ENCODE measurements around the gene MITF. TPM values are rescaled to one million over a fixed set of nuclear protein-coding genes. Genes with fewer than 3 reads are reported as not detected.

Gene MITF
- total RNA-seq, 1 donor from 2014 or later: 1.5 TPM

DNA sequence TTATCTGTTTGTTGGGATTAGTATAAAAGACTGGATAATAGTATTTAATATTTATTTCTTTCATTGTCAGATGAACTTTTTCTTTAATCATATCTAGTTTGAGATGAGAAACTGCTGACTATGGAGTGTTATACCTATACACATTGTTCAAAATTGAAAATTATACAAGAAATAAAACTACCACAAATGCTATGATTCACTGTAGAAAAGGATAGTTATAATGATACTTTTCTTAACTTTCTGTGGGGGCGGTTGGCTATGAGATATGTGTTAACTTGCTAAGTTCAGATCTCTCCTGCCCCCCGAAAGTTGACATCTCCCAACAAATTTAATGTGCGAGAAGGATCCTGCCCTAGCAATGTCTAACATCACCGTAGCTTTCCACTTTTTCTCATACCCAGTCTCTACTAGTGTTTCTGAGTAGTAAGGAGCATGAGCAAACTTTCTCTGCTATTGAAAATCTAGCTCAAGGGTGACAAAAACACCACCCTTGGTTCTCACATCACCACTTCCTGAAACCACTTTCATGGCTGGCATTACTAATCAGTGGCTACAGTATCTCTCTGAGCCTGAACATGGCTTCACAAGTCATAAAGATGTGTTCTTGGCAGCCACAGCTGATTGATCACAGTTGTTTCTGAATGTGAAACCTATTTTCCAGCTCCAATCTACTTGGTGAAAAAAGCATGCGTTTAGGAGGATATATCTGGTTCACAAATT is 244.4 kb downstream of the MITF start:
- no peak for DNase-seq

DNA sequence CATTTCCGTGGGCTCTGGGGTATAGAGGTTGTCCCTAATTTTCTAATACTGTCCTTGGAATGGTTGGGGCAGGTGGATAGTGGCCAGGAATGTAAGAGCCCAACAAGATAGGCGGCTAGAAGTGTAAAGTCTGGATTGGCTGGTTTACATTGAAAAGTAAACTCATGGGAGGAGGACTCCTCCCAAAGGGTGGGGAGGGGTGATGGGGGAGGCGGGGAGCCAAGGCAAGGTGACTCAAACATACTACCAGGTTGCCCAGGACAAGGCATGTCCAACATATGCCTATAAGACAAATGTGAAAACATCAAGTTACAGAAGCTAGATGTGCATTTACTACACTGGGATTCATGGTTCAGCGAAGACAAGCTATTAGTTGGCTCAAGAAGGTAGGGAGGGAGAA is 246.0 kb downstream of the MITF start:
- no peak for DNase-seq

DNA sequence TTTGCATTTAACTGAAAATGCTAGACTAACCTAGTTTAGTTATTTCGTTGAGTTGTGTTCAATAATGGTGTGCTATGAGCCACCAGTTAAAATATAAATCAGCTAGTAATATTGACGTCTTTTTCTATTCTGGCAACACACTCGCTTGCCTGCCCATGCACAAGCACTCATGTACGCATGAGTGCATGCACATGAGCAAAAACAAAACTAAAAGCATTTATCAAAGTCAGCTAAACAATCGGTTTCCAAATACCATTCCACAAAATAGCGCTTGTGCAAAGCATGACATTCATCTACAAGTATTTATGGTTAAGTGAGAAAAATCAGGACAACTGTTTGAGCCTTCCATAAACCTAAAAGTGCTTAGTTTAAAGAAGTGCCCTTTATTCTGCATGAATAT is 247.2 kb downstream of the MITF start:
- no peak for DNase-seq

DNA sequence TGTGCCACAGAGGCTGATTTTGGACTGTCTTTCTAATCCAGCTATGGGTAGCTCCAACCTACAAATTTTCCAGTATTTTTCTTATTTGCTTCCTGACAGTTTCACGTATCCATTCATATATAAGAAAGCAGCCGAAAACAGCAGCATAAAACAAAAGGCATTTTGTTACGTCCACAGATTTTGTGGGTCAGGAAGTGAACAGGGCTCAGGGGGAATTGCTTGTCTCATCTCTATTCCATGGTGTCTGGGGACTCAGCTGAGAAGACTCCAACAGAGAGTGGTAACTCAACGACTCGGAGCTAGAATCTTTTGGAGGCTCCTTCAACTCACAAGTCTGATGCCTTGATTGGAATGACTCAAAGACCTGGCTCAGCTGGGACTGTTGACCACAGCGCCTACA is 248.6 kb downstream of the MITF start:
- no peak for DNase-seq

DNA sequence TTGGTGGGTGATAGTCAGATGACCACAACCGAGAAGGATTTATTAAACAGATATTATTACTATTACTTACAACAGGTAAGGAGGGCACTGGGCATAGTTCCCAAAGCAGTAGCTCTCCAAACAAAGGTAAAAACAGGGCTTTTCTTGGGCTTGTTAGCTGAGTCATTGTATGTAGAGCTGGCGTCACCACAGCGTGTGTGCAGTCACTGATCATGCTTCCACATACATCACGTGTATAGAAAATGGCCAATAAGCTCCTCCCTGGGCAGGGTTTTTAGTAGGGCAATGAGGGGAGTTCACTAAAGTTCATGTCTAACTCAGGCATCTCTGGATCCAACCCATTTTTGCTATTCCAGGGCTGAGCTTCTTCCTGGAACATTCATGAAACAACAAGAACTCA is 254.5 kb downstream of the MITF start:
- DNase-seq: no peak

DNA sequence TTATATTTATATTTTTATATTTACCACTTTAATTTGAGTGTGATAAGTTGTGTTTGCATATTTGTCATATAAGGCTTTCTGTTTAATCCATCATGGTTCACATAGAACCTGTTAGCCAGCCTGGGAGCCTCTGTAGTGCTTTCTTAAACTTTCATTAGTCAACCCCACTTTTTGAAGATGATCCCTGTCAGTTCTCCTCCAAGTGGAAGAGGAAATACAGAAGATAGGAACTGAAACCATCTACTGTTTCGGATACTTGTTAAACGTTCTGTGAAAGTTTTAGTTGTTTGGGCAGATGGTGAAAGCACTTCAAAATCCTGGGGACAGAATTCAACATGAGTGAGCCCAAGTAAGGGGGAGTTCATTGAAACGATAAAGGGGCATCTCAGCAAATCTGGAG is 255.7 kb downstream of the MITF start:
- no peak for DNase-seq

DNA sequence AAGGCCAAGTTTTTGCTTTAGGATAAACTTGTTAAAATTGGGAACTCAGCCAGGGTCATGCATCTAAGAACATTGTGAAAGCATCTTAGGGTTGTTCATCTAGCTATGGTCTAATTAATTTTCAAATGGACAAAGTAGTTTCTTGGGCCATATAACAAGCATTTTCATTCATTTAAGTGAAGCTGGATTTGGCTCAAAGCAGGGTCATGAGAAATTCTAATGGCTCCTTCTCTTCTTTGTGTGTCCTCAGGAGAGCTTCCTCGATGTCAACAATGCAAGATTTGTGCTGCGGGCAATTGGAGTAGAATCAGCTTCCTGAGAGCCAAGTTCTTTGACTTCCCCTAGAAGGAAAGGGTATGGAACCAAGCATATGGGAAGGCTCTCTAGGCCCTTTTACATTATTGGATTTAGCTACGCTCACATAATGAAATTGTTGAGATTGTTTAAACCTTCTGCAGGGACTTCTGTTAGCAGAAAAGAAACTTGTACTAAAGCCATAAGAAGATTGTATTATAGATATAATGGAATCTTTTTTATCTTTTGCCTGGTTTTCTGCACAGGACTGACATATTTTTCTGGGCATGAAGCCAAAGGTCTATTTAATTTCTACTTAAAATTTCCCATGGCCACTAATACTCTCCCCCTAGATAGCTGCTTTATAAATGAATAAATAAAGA is 258.5 kb downstream of the MITF start:
- DNase-seq: no peak

DNA sequence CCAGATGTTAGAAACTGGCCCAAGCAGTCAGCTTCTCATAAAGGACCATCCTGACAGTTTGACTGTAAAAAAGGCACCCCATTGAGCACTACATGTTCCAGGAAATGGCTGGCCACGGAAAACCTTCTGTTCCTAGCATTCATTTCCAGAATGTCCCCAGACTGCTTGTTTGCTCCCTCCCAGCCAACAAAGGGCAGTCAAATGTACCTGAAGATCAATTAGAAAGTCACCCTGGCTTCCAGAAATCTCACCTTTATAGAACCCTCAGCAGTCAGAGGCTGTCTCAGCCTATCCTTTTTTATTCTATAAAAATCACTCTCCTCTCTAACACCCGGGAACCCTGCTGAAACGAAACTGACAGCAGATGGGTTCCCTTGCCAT is 259.5 kb downstream of the MITF start:
- no peak for DNase-seq

DNA sequence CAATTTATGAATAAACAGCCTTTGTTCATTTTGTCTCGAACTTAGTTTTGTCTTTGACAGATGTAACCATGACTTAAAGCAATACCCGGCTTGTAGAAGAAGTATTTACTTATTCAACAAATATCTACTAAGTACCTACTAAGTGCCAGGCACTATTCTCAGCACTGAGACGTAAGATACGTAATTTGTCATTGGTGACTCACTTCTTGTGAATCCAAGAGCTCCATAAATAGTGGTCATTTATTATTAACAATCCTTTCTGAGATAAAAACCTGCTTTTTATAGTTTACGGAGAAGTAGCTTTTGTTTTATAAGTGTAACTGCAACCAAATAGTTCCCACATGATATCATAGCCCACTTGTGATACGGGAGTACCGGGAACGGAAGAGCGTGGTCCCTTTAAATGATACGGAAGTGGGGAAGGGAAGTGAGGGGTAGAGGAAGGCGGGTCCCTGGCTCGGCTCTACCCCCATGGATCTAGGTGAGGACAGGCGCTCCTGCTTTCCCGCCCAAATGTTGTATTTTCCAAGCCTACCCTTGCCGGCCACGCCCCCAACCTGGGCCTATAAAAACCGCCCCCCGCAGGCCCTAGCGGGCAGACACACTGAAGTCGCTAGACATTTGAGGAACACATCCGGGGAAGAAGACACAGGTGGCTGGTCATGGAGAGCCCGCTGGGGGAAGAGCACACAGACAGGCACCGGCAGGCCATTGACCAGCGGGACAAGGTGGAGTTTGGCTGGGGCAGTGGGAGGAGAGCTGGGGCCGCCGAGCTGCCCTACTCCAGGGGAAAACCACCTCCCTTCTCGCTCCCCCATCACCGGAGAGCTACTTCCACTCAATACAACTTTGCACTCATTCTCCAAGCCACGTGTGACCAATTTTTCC is 260.1 kb downstream of the MITF start, which contains the start of gene SAMMSON:
Gene SAMMSON, plus strand, starts transcription at position 594 of the 888 bp plus-strand sequence.
- DNase-seq: peak; percentile 3

DNA sequence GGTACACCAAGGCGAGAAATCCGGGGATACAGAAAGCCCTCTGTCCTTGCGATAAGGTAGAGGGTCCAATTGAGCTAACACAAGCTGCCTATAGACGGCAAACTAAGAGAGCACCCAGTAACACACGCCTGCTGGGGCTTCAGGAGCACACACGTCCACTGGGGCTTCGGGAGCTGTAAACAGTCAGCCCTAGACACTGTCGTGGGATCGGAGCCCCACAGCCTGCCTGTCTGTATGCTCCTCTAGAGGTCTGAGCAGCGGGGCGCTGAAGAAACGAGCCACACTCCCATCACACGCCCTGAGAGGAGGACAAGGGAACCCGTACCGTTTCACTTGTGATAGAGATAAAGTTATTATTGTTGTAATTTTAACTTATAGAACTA is 260.8 kb downstream of the MITF start:
- DNase-seq: no peak

DNA sequence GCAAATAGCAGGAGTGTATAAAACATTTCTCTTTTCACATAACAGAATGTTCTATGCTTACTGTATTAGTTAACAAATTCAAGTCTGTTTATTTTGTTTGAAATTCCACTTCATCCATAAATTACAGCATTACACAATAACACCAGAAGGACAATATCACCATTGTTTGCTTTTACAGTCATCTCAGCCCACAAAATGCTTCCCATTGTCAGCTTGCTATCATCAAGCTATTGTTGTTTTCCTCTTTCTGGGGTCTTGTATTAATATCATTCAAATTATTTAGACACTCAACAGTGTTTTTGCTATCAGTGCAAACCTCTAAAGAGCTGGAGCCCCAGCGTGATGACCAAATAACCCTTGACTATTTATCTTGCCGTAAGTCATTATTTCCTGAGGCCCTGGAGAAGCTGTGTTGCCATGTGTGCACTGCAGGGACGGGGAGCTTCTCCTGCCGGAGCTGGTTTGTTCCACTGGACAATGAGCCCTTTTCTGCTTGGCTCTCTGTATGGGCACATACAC is 261.4 kb downstream of the MITF start:
- DNase-seq: no peak

DNA sequence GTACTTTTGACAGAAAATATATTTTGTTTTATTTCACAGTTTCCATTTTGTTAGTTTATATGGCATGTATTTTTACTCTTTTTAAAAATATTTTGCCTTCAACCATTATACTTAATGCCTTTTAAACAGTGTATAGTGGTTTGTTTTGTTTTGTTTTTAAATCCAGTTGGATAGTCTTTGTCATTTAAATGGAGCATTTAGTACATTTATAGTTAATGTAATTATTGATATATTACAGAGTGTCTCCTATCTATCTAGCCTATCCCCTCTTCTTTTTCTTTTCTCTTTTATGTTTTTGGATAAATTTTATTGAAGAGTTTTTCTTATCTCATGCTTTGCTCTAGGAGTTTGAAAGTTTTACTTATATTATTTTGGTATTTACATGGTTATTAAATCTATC is 263.9 kb downstream of the MITF start:
- no peak for DNase-seq

DNA sequence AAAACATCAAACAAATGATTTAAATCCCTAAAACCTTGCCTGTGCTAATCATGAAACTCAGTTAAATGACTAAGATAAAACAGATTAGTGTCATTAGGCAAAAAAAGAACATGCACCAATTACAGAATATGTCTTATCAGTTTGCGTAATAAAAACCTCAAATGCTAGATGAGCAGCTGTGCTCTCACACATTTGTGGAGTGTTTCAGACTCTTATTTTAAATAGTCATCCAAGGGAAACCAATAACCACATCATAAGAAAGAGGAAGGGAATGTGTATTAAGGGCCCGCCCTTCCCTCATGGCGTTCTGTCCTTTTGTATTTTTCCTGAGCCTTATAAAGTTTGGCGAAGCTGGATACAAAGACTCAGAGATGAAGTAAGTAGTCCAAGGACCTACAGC is 266.8 kb downstream of the MITF start:
- DNase-seq: no peak

DNA sequence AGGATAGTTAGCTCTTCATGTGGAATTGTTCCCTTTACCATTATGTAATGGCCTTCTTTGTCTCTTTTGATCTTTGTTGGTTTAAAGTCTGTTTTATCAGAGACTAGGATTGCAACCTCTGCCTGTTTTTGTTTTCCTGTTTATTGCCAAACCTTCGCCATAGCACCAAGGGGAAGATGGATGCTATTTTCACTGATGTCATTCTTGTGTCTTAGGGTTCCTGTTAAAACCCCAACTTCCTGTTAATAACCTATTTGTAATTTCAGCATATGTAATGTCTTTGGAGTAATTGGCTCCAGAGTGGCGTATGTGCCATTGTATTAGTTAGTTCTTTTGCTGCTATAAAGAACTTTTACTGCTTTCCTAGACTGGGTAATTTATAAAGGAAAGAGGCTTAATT is 271.1 kb downstream of the MITF start:
- no peak for DNase-seq

DNA sequence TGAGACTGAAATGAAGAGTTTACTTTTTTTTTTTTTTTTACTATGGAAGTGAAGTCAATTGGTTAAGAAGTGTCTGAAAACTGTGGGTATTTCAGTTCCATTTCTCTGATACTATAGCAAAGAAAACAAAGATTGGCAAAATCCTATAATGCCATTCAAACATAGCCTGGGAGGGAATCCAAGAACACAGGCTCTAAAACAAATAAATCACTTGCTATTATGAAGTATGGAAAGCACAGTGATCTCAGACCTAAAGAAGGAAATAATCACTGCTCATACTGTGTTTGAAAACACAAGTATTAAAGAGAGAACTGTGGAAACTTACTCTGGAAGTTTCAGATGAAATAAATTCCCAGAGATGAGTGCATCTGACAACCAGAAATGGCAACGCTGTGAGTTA is 272.3 kb downstream of the MITF start:
- DNase-seq: no peak
